Neural cell (in vitro differentiated cells): ENCODE measurements around the gene SNTG2. TPM values are rescaled to one million over a fixed set of nuclear protein-coding genes. Genes with fewer than 3 reads are reported as not detected.

ENCODE experiments used
- H2AFZ ChIP-seq: fragments of 200-600, 300-800 bp; sonication (generic), shearing (Covaris generic); 2 replicates; pipeline ENCODE4 v1.6.0; 2014; ENCODE audit warnings: low read depth, mild to moderate bottlenecking, antibody characterized with exemption, low read length, moderate library complexity
- H3F3A ChIP-seq: fragments of 200-600 bp; shearing (Covaris generic); 2 replicates; pipeline ENCODE4 v1.6.1; 2016; ENCODE audit warnings: mild to moderate bottlenecking, moderate library complexity, mixed read lengths, antibody characterized with exemption, low read length; ENCODE audit not compliant: insufficient read depth, poor library complexity, severe bottlenecking
- H3K27ac ChIP-seq: fragments of 200-600, 300-800 bp; sonication (generic), shearing (Covaris generic); 2 replicates; pipeline ENCODE4 v1.5.1; 2014; ENCODE audit warnings: mild to moderate bottlenecking, low read length, moderate library complexity
- H3K27me3 ChIP-seq: fragments of 300-800, 200-600 bp; sonication (generic), shearing (Covaris generic); 2 replicates; pipeline ENCODE4 v1.6.0; 2014; ENCODE audit warnings: mild to moderate bottlenecking, low read depth, low read length, moderate library complexity; ENCODE audit not compliant: insufficient read depth
- H3K36me3 ChIP-seq: fragments of 300-800, 200-600 bp; sonication (generic), shearing (Covaris generic); 2 replicates; pipeline ENCODE4 v1.5.1; 2014; ENCODE audit warnings: mild to moderate bottlenecking, antibody characterized with exemption, low read length, moderate library complexity; ENCODE audit not compliant: insufficient read depth
- H3K4me2 ChIP-seq: fragments of 300-800, 200-600 bp; sonication (generic), shearing (Covaris generic); 2 replicates; pipeline ENCODE4 v1.6.0; 2014; ENCODE audit warnings: mild to moderate bottlenecking, low read length
- H3K4me3 ChIP-seq: fragments of 300-800, 200-600 bp; sonication (generic), shearing (Covaris generic); 2 replicates; pipeline ENCODE4 v1.5.1; 2014; ENCODE audit warnings: mild to moderate bottlenecking, low read length, moderate library complexity
- H3K79me2 ChIP-seq: fragments of 200-600 bp; shearing (Covaris generic); replicated peaks from 2 replicates; pipeline ENCODE4 v1.6.0; 2014; ENCODE audit warnings: mild to moderate bottlenecking, low read length, moderate library complexity; ENCODE audit not compliant: insufficient read depth
- H3K9ac ChIP-seq: fragments of 300-800, 200-600 bp; sonication (generic), shearing (Covaris generic); 2 replicates; pipeline ENCODE4 v1.6.1; 2016; ENCODE audit warnings: mild to moderate bottlenecking, low read length, mixed read lengths
- H3K9me2 ChIP-seq: fragments of 200-600 bp; shearing (Covaris generic); 2 replicates; pipeline ENCODE4 v1.6.1; 2016; ENCODE audit warnings: mild to moderate bottlenecking, low read length, mixed read lengths; ENCODE audit not compliant: insufficient read depth
- H3K9me3 ChIP-seq: fragments of 200-600, 300-800 bp; sonication (generic), shearing (Covaris generic); 2 replicates; pipeline ENCODE4 v1.6.1; 2016; ENCODE audit warnings: mild to moderate bottlenecking, mixed run types, low read length, moderate library complexity, mixed read lengths
- H4K20me1 ChIP-seq: fragments of 200-600 bp; shearing (Covaris generic); 2 replicates; pipeline ENCODE4 v1.6.1; 2016; ENCODE audit warnings: mild to moderate bottlenecking, mixed run types; ENCODE audit not compliant: insufficient read depth
- CTCF ChIP-seq: fragments of 450-650 bp; IDR thresholded peaks from 2 replicates; pipeline ENCODE4 v1.5.1; 2014; ENCODE audit warnings: antibody characterized with exemption, mild to moderate bottlenecking, moderate library complexity; ENCODE audit not compliant: poor library complexity, severe bottlenecking
- EP300 ChIP-seq: fragments of 450-650 bp; conservative IDR thresholded peaks from 2 replicates; pipeline ENCODE4 v1.6.1; 2014; ENCODE audit warnings: antibody characterized with exemption, mild to moderate bottlenecking, moderate library complexity; ENCODE audit not compliant: poor library complexity, severe bottlenecking
- EZH2 ChIP-seq: fragments of 200-600, 300-800 bp; shearing (Covaris generic), sonication (generic); IDR thresholded peaks from 2 replicates; pipeline ENCODE4 v1.6.1; 2014; ENCODE audit warnings: antibody characterized with exemption, low read length, borderline replicate concordance, mild to moderate bottlenecking; ENCODE audit not compliant: insufficient read depth, poor library complexity, severe bottlenecking
- MXI1 ChIP-seq: fragments of 450-650 bp; conservative IDR thresholded peaks from 2 replicates; pipeline ENCODE4 v1.6.1; 2014; ENCODE audit warnings: antibody characterized with exemption, mild to moderate bottlenecking; ENCODE audit not compliant: poor library complexity, severe bottlenecking
- POLR2AphosphoS5 ChIP-seq: IDR thresholded peaks from 2 replicates; pipeline ENCODE4 v1.6.1; 2012
- RAD21 ChIP-seq: fragments of 450-650 bp; conservative IDR thresholded peaks from 2 replicates; pipeline ENCODE4 v1.6.1; 2014; ENCODE audit warnings: antibody characterized with exemption, mild to moderate bottlenecking, moderate library complexity
- REST ChIP-seq: IDR thresholded peaks from 2 replicates; pipeline ENCODE4 v1.6.1; 2012; ENCODE audit warnings: borderline replicate concordance
- SMC3 ChIP-seq: fragments of 450-650 bp; conservative IDR thresholded peaks from 2 replicates; pipeline ENCODE4 v1.6.1; 2014; ENCODE audit warnings: antibody characterized with exemption, mild to moderate bottlenecking, moderate library complexity; ENCODE audit not compliant: poor library complexity
- TAF1 ChIP-seq: IDR thresholded peaks from 2 replicates; pipeline ENCODE4 v1.6.1; 2012; ENCODE audit warnings: low read depth
- polyA plus RNA-seq: library from polyadenylated mRNA; depleted of rRNA; stranded (reverse); fragments of >200 nt; gene quantifications from 2 replicates; pipeline ENCODE4 v1.2.3, GENCODE V29; 2014

SNTG2 gene
- polyA plus RNA-seq, 1 donor from 2014 or later: not detected

GRCh38 chr2:1068241-1068640 lies 117.6 kb downstream of the SNTG2 start:
- Histone ChIP-seq H3K79me2 (no peaks in the 10 kb centered on the region), H2AFZ (no peak overlapping the region), H3K27me3 (no peaks in the 10 kb centered on the region), H3K36me3 (no peaks in the 10 kb centered on the region), H3F3A (no peaks in the 10 kb centered on the region), H3K4me2 (no peak overlapping the region), H3K9ac (no peak overlapping the region), H3K4me3 (no peak overlapping the region), H3K9me2 (no peaks in the 10 kb centered on the region), H3K9me3 (no peaks in the 10 kb centered on the region), H3K27ac (no peak overlapping the region), H4K20me1 (no peaks in the 10 kb centered on the region)
- TF ChIP-seq CTCF (no peak), RAD21 (no peak), TAF1 (no peak), SMC3 (no peak), POLR2AphosphoS5 (no peak), REST (no peak), MXI1 (no peak), EZH2 (no peak), EP300 (no peak)

GRCh38 chr2:1068822-1069221 lies 118.2 kb downstream of the SNTG2 start:
- Histone ChIP-seq H3K9me3 (no peaks in the 10 kb centered on the region), H3K9ac (no peak overlapping the region), H2AFZ (no peak overlapping the region)

More at GRCh38 chr2:1068822-1069221, 118.2 kb downstream of the SNTG2 start:
- H3K79me2 ChIP-seq: no peaks in the 10 kb centered on the region
- H3K36me3 ChIP-seq: no peaks in the 10 kb centered on the region
- H3K4me2 ChIP-seq: no peak overlapping the region
- H3K9me2 ChIP-seq: no peaks in the 10 kb centered on the region
- no peaks in the 10 kb centered on the region for H3K27me3 ChIP-seq
- H3K27ac ChIP-seq: no peak overlapping the region
- no peaks in the 10 kb centered on the region for H3F3A ChIP-seq
- H4K20me1 ChIP-seq: no peaks in the 10 kb centered on the region
- no peak for TF ChIP-seq POLR2AphosphoS5
- TF ChIP-seq CTCF: no peak
- no peak overlapping the region for H3K4me3 ChIP-seq
